GM12878 (cell line): ENCODE measurements around the gene CYB5D1. TPM values are rescaled to one million over a fixed set of nuclear protein-coding genes. Genes with fewer than 3 reads are reported as not detected.
A peak's percentile ranks its signal among the peaks of the same experiment; 100 is the strongest.

Experiments used
- ASH2L ChIP-seq: fragments of 300-600, 200-600 bp; sonication (generic); IDR thresholded peaks from 2 replicates; pipeline ENCODE4 v1.6.1; 2017; ENCODE audit warnings: low read depth, mild to moderate bottlenecking, borderline replicate concordance
- ATF3 ChIP-seq: IDR thresholded peaks from 2 replicates; pipeline ENCODE4 v1.6.1; 2011; ENCODE audit warnings: low read depth, mild to moderate bottlenecking, low read length, moderate library complexity, borderline replicate concordance; ENCODE audit errors: extremely low read depth
- BACH1 ChIP-seq: fragments of 450-650 bp; IDR thresholded peaks from 2 replicates; pipeline ENCODE4 v1.6.1; 2017; ENCODE audit warnings: mild to moderate bottlenecking, borderline replicate concordance
- BCL3 ChIP-seq: IDR thresholded peaks from 2 replicates; pipeline ENCODE4 v1.6.1; 2011; ENCODE audit warnings: borderline replicate concordance, low read depth, mild to moderate bottlenecking, moderate library complexity, low read length; ENCODE audit not compliant: insufficient read depth, poor library complexity, severe bottlenecking
- BRCA1 ChIP-seq: IDR thresholded peaks from 2 replicates; pipeline ENCODE4 v1.6.1; 2011; ENCODE audit warnings: low read depth, low read length, improper control_type of control experiment
- CBX5 ChIP-seq: sonication (generic); IDR thresholded peaks from 2 replicates; pipeline ENCODE4 v1.6.1; 2016; ENCODE audit warnings: low read depth, moderate library complexity, mild to moderate bottlenecking, inconsistent platforms
- CREM ChIP-seq: IDR thresholded peaks from 2 replicates; pipeline ENCODE4 v1.6.1; 2014; ENCODE audit warnings: antibody characterized with exemption, low read depth
- E2F8 ChIP-seq: fragments of 450-650 bp; IDR thresholded peaks from 2 replicates; pipeline ENCODE4 v1.6.1; 2018; ENCODE audit warnings: mild to moderate bottlenecking, low read depth, moderate library complexity; ENCODE audit not compliant: partially characterized antibody
- E4F1 ChIP-seq: fragments of 450-650 bp; IDR thresholded peaks from 2 replicates; pipeline ENCODE4 v1.6.1; 2018; ENCODE audit warnings: borderline replicate concordance, mild to moderate bottlenecking; ENCODE audit not compliant: partially characterized antibody
- ESRRA ChIP-seq: IDR thresholded peaks from 2 replicates; pipeline ENCODE4 v1.6.1; 2012; ENCODE audit warnings: mild to moderate bottlenecking, low read length, improper control_type of control experiment
- MAX ChIP-seq: IDR thresholded peaks from 2 replicates; pipeline ENCODE4 v1.6.1; 2012; ENCODE audit warnings: low read depth, low read length, improper control_type of control experiment
- PAX8 ChIP-seq: fragments of 450-650 bp; IDR thresholded peaks from 2 replicates; pipeline ENCODE4 v1.6.1; 2017; ENCODE audit warnings: mild to moderate bottlenecking, moderate library complexity
- RAD21 ChIP-seq: IDR thresholded peaks from 2 replicates; pipeline ENCODE4 v1.6.1; 2011; ENCODE audit warnings: mild to moderate bottlenecking, low read depth, low read length, moderate library complexity; ENCODE audit not compliant: insufficient read depth
- SRF ChIP-seq, 2 experiments: IDR thresholded peaks; 2 replicates each; pipeline ENCODE4 v1.6.1; 2011; ENCODE audit warnings: low read depth in 2 of 2, low read length in 2 of 2, mild to moderate bottlenecking in 1 of 2, moderate library complexity in 1 of 2
- TCF12 ChIP-seq: IDR thresholded peaks from 2 replicates; pipeline ENCODE4 v1.6.1; 2011; ENCODE audit warnings: low read depth, mild to moderate bottlenecking, low read length
- USF1 ChIP-seq: IDR thresholded peaks from 2 replicates; pipeline ENCODE4 v1.6.1; 2011; ENCODE audit warnings: borderline replicate concordance, low read depth, mild to moderate bottlenecking, moderate library complexity, mixed read lengths, low read length; ENCODE audit not compliant: insufficient read depth; ENCODE audit errors: extremely low read length
- YY1 ChIP-seq: IDR thresholded peaks from 2 replicates; pipeline ENCODE4 v1.6.1; 2011; ENCODE audit warnings: low read depth, mild to moderate bottlenecking, low read length
- ZBTB33 ChIP-seq: fragments of 450-650 bp; IDR thresholded peaks from 2 replicates; pipeline ENCODE4 v1.6.1; 2017; ENCODE audit warnings: mild to moderate bottlenecking
- polyA plus RNA-seq, 11 experiments: library from polyadenylated mRNA; depleted of rRNA in 4 of 11; unstranded in 6 of 11; stranded (reverse) in 5 of 11; fragments of >200 nt; fragmentation: Nextera tagmentation in 4 of 11; fragmentation: Illumina TruSeq in 1 of 11; extraction: Ambion mirVana in 4 of 11; extraction: Trizol in 1 of 11; gene quantifications; 1 replicate in 1 of 11; 2 replicates in 10 of 11; pipeline versions ENCODE4 v1.2.1 to v1.2.3, GENCODE V29; 2011 to 2016; ENCODE audit warnings: inconsistent platforms in 2 of 11, missing spikeins in 2 of 11, low read depth in 1 of 11
- total RNA-seq, 4 experiments: library from RNA; depleted of rRNA in 3 of 4; stranded (reverse); fragments of >200 nt in 3 of 4; fragmentation: Illumina TruSeq in 1 of 4; extraction: Trizol in 1 of 4; gene quantifications; 2 replicates each; pipeline versions ENCODE4 v1.2.1 to v1.2.3, GENCODE V29; 2013 to 2021

CYB5D1 gene
- total and polyA plus RNA-seq, 10 of the 15 experiments (the other 5 are each of a cell fraction or from before 2014, with no cell fraction given), result 1.6 to 8.7 (median 6.4) TPM

GRCh38 chr17:7835814-7836595 lies 21.8 kb upstream of the CYB5D1 start (continued):
- no peak for TF ChIP-seq TCF12
- TF ChIP-seq SRF (IDR thresholded peaks at IDR 0.05; ENCODE audit: low read depth in 2 of 2, low read length in 2 of 2), result no peak
- no peak; the same call in none of the 2 replicates for TF ChIP-seq MAX
- TF ChIP-seq E2F8, result no peak
- no peak for TF ChIP-seq ASH2L
- TF ChIP-seq BRCA1, result no peak
- no peak for TF ChIP-seq ESRRA
- TF ChIP-seq CBX5, result no peak
- TF ChIP-seq RAD21, result no peak
- TF ChIP-seq CREM, result no peak
- TF ChIP-seq PAX8, result no peak
- TF ChIP-seq ZBTB33, result no peak
- no peak for TF ChIP-seq BCL3
- peak; percentile 86; the same call in 1 of the 2 replicates for TF ChIP-seq BACH1
- no peak for TF ChIP-seq ATF3
- no peak for TF ChIP-seq E4F1
- TF ChIP-seq USF1, result no peak
- no peak for TF ChIP-seq YY1
